Fibroblast of lung (primary cell): ENCODE data around the gene TBC1D22A. TPM values are rescaled to one million over a fixed set of nuclear protein-coding genes. Genes with fewer than 3 reads are reported as not detected.

ENCODE experiments used
- DNase-seq, 2 donors: peaks; one replicate each; pipeline versions ENCODE4 v3.0.0 to v3.0.0-alpha.2; 2010; ENCODE audit warnings: low read depth in 2 of 2
- H2AFZ ChIP-seq: 2 replicates; pipeline ENCODE4 v1.5.1; 2012; ENCODE audit warnings: low read length, control low read depth, inconsistent platforms
- H3K27ac ChIP-seq: 2 replicates; pipeline ENCODE4 v1.5.1; 2011; ENCODE audit warnings: low read length, control low read depth; ENCODE audit not compliant: insufficient read depth
- H3K27me3 ChIP-seq: 2 replicates; pipeline ENCODE4 v1.5.1; 2011; ENCODE audit warnings: mild to moderate bottlenecking, low read length; ENCODE audit not compliant: control insufficient read depth, insufficient read depth
- H3K36me3 ChIP-seq: 2 replicates; pipeline ENCODE4 v1.5.1; 2011; ENCODE audit warnings: low read length; ENCODE audit not compliant: control insufficient read depth, insufficient read depth
- H3K4me1 ChIP-seq: 2 replicates; pipeline ENCODE4 v1.5.1; 2011; ENCODE audit warnings: low read length; ENCODE audit not compliant: control insufficient read depth, insufficient read depth; ENCODE audit errors: extremely low read depth
- H3K4me2 ChIP-seq: 2 replicates; pipeline ENCODE4 v1.5.1; 2011; ENCODE audit warnings: low read length, control low read depth; ENCODE audit not compliant: insufficient read depth; ENCODE audit errors: extremely low read depth
- H3K4me3 ChIP-seq, 4 experiments: fragments of 200-600 bp in 1 of 4; sonication (generic) in 1 of 4; replicated peaks in 1 of 4; 2 replicates each; pipeline ENCODE4 v1.5.1; 2011 to 2016; ENCODE audit warnings: low read length in 4 of 4, low read depth in 3 of 4, mild to moderate bottlenecking in 3 of 4, control low read depth in 2 of 4, inconsistent platforms in 1 of 4, mixed read lengths in 1 of 4; ENCODE audit not compliant: insufficient read depth in 1 of 4; ENCODE audit errors: control extremely low read depth in 1 of 4
- H3K79me2 ChIP-seq: 2 replicates; pipeline ENCODE4 v1.5.1; 2012; ENCODE audit warnings: mild to moderate bottlenecking, low read length, inconsistent platforms; ENCODE audit not compliant: control insufficient read depth, insufficient read depth
- H3K9ac ChIP-seq: 2 replicates; pipeline ENCODE4 v1.5.1; 2011; ENCODE audit warnings: mild to moderate bottlenecking, low read length, control low read depth; ENCODE audit not compliant: insufficient read depth
- H3K9me3 ChIP-seq: 2 replicates; pipeline ENCODE4 v1.5.1; 2012; ENCODE audit warnings: low read depth, low read length; ENCODE audit not compliant: control insufficient read depth, insufficient read depth
- H4K20me1 ChIP-seq: 2 replicates; pipeline ENCODE4 v1.5.1; 2011; ENCODE audit warnings: low read length; ENCODE audit not compliant: control insufficient read depth, insufficient read depth; ENCODE audit errors: extremely low read depth
- EZH2 ChIP-seq: IDR thresholded peaks from 2 replicates; pipeline ENCODE4 v1.5.1; 2012; ENCODE audit warnings: low read length, control low read depth, mild to moderate bottlenecking; ENCODE audit errors: missing control alignments
- polyA plus RNA-seq, 2 donors: library from polyadenylated mRNA; depleted of rRNA in 1 of 2; stranded (reverse) in 1 of 2; unstranded in 1 of 2; fragments of >200 nt; gene quantifications; 2 replicates each; pipeline ENCODE4 v1.2.1, GENCODE V29; 2011 to 2012; ENCODE audit warnings: missing spikeins in 1 of 2
- total RNA-seq: library from RNA; depleted of rRNA; stranded (reverse); fragments of >200 nt; gene quantifications from 2 replicates; pipeline ENCODE4 v1.2.1, GENCODE V29; 2014
- TF ChIP-seq, protein P1 (sequence below), 2 donors: IDR thresholded peaks in 1 of 2; conservative IDR thresholded peaks in 1 of 2; 1 replicate in 1 of 2; 2 replicates in 1 of 2; pipeline ENCODE4 v1.5.1; 2011 to 2012; ENCODE audit warnings: low read length in 2 of 2, control low read depth in 1 of 2, inconsistent platforms in 1 of 2, low read depth in 1 of 2, mild to moderate bottlenecking in 1 of 2

Gene TBC1D22A
- total and polyA plus RNA-seq, 2 donors (not counting 1 experiment from before 2014, with no cell fraction given): 11.6 to 17.6 TPM

DNA sequence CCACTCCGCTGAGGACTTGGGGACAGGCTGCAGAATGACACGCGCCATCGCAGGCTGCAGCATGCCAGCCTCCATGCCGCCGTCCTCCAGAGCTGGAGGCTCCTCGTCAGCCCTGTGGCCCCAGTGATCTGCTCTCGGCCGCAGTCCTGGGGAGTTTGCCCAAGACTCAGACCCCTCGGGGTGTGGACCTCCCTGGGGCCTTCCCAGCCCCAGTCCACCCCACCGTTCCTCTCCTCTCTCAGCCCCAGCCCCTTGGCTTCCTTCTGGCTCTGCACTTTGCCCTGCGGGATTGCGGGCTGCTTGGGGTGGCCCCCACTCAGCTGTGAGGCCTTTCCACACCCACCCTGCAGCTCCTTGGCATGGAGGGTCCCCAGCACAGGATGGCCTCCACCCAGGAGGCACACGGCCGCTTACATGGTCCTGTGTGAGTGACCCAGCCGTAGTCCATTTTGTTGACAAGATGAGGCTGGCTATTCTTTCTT lies 414.9 kb downstream of the TBC1D22A start:
- Histone ChIP-seq H3K9ac (no peak overlapping the region), H3K9me3 (no peaks in the 10 kb centered on the region), H3K4me2 (no peak overlapping the region), H3K27me3 (no peaks in the 10 kb centered on the region), H3K79me2 (no peaks in the 10 kb centered on the region), H3K36me3 (no peaks in the 10 kb centered on the region), H3K27ac (no peak overlapping the region), H4K20me1 (no peaks in the 10 kb centered on the region), H3K4me1 (peaks cover 6% of the 10 kb centered on the region), H2AFZ (no peak overlapping the region), H3K4me3 (no peak overlapping the region)
- no peak for DNase-seq
- TF ChIP-seq EZH2: no peak
- TF ChIP-seq, protein P1, sequence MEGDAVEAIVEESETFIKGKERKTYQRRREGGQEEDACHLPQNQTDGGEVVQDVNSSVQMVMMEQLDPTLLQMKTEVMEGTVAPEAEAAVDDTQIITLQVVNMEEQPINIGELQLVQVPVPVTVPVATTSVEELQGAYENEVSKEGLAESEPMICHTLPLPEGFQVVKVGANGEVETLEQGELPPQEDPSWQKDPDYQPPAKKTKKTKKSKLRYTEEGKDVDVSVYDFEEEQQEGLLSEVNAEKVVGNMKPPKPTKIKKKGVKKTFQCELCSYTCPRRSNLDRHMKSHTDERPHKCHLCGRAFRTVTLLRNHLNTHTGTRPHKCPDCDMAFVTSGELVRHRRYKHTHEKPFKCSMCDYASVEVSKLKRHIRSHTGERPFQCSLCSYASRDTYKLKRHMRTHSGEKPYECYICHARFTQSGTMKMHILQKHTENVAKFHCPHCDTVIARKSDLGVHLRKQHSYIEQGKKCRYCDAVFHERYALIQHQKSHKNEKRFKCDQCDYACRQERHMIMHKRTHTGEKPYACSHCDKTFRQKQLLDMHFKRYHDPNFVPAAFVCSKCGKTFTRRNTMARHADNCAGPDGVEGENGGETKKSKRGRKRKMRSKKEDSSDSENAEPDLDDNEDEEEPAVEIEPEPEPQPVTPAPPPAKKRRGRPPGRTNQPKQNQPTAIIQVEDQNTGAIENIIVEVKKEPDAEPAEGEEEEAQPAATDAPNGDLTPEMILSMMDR (conservative IDR thresholded peaks at IDR 0.05 in 1 of 2, IDR thresholded peaks at IDR 0.05 in 1 of 2; ENCODE audit: low read depth in 1 of 2, low read length in 2 of 2): no peak

DNA sequence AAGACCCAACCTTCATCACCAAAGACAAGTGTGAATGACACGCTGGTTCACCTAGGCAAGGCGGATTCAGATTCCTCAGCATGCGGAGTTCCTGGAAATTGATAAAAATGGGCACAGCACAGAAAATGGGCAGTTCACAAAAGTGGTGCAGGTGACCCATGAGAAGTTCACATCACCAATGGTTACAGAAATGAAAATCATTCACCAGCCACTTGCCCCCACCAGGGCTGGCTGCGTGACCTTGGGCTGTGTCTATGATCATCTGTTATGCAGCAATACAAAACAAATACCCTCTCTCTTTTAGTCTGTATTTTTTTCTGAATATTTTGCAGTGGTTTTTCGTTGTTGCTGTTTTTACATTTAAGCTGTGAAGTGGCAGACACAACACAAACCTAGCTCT lies 415.9 kb downstream of the TBC1D22A start:
- Histone ChIP-seq H3K27me3 (no peaks in the 10 kb centered on the region), H3K36me3 (no peaks in the 10 kb centered on the region), H4K20me1 (no peaks in the 10 kb centered on the region), H3K27ac (no peak overlapping the region), H3K4me1 (peaks cover 6% of the 10 kb centered on the region), H3K4me2 (no peak overlapping the region), H3K4me3 (no peak overlapping the region), H3K9ac (no peak overlapping the region), H2AFZ (no peak overlapping the region), H3K9me3 (no peaks in the 10 kb centered on the region), H3K79me2 (no peaks in the 10 kb centered on the region)
- DNase-seq: no peak
- TF ChIP-seq, protein P1 (conservative IDR thresholded peaks at IDR 0.05 in 1 of 2, IDR thresholded peaks at IDR 0.05 in 1 of 2; ENCODE audit: low read depth in 1 of 2, low read length in 2 of 2): no peak
- TF ChIP-seq EZH2: no peak

DNA sequence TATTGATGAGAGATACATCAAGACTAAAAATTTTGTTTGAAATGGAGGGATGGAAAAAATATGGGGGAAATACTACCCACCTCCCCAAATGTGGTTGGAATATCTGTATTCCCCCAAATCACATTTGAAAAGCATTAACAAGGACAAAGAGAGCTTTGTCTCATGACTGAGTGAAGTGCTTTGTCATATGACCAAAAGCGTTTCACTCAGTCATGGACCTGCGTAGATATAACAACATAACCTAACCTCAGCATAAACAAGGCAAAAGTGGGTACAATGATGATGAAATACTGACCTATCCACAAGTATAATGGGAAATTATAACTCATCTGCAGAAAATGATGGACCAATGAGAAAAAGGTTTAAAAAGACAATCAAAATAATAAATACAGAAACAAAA lies 418.3 kb downstream of the TBC1D22A start:
- Histone ChIP-seq H3K4me2 (no peak overlapping the region), H3K27me3 (no peaks in the 10 kb centered on the region), H3K79me2 (no peaks in the 10 kb centered on the region), H3K4me3 (no peak overlapping the region), H3K36me3 (no peaks in the 10 kb centered on the region), H3K9me3 (no peaks in the 10 kb centered on the region), H2AFZ (no peak overlapping the region), H4K20me1 (no peaks in the 10 kb centered on the region), H3K27ac (no peak overlapping the region), H3K9ac (no peak overlapping the region), H3K4me1 (peaks cover under 1% of the 10 kb centered on the region)
- no peak for DNase-seq
- TF ChIP-seq EZH2: no peak
- TF ChIP-seq, protein P1 (conservative IDR thresholded peaks at IDR 0.05 in 1 of 2, IDR thresholded peaks at IDR 0.05 in 1 of 2; ENCODE audit: low read depth in 1 of 2, low read length in 2 of 2): no peak
